WTC11 (cell line): ENCODE measurements around the gene DESI1. TPM values are rescaled to one million over a fixed set of nuclear protein-coding genes. Genes with fewer than 3 reads are reported as not detected.
"Not testable (repeated sequence)": the region's sequence is repeated elsewhere in the genome, so short reads cannot be mapped to it uniquely, and the experiment has no call there.

ENCODE experiments used
- ATAC-seq: fragments of 200-7000 bp; cut with Tn5 transposase; 2 replicates; pipeline ENCODE4 v1.10.0; 2021; ENCODE audit warnings: mild to moderate bottlenecking, moderate library complexity
- CTCF ChIA-PET: fragments of 300-600 bp; sonication (Branson Sonifier 250); formaldehyde crosslinking; loops from one replicate; lab custom pipeline; 2021; ENCODE audit warnings: antibody characterized with exemption; lab: Charles Lee
- POLR2A ChIA-PET: fragments of 350-600 bp; sonication (Branson Sonifier 250); formaldehyde crosslinking; loops from one replicate; lab custom pipeline; 2021; ENCODE audit warnings: antibody characterized with exemption; lab: Charles Lee
- DNase-seq: peaks from one replicate; pipeline ENCODE4 v3.0.0; 2021; ENCODE audit warnings: low spot score
- H3K27ac Mint-ChIP-seq: 2 replicates; pipeline ENCODE4 v1.8.0; 2021; ENCODE audit warnings: mixed read lengths
- H3K27me3 Mint-ChIP-seq: 2 replicates; pipeline ENCODE4 v1.8.0; 2021; ENCODE audit warnings: low read depth, mild to moderate bottlenecking, moderate library complexity, mixed read lengths
- H3K36me3 Mint-ChIP-seq: 2 replicates; pipeline ENCODE4 v1.8.0; 2021; ENCODE audit warnings: mixed read lengths
- H3K4me1 Mint-ChIP-seq: 2 replicates; pipeline ENCODE4 v1.8.0; 2022; ENCODE audit warnings: mixed read lengths
- H3K4me3 Mint-ChIP-seq: 2 replicates; pipeline ENCODE4 v1.8.0; 2021; ENCODE audit warnings: mild to moderate bottlenecking, moderate library complexity, mixed read lengths
- H3K9me3 Mint-ChIP-seq: 2 replicates; pipeline ENCODE4 v1.8.0; 2021; ENCODE audit warnings: mixed read lengths
- ARID4B ChIP-seq: sonication (generic); formaldehyde crosslinking; IDR thresholded peaks from 2 replicates; pipeline ENCODE4 v1.8.0; 2023; ENCODE audit warnings: missing genetic modification reagents, mild to moderate bottlenecking, borderline replicate concordance
- CBFB ChIP-seq: sonication (generic); formaldehyde crosslinking; IDR thresholded peaks from 2 replicates; pipeline ENCODE4 v1.8.1; 2022; ENCODE audit warnings: mild to moderate bottlenecking, low read depth, missing genetic modification reagents
- CDX4 ChIP-seq: fragments of 250-450 bp; sonication (Bioruptor Pico); IDR thresholded peaks from 2 replicates; pipeline ENCODE4 v1.9.0; 2021; ENCODE audit warnings: moderate library complexity, mild to moderate bottlenecking, inconsistent platforms, borderline replicate concordance
- E2F4 ChIP-seq: sonication (generic); formaldehyde crosslinking; IDR thresholded peaks from 2 replicates; pipeline ENCODE4 v1.8.1; 2022; ENCODE audit warnings: low read depth, mild to moderate bottlenecking, moderate library complexity, missing genetic modification reagents, borderline replicate concordance
- NFYB ChIP-seq: sonication (generic); formaldehyde crosslinking; conservative IDR thresholded peaks from 2 replicates; pipeline ENCODE4 v1.8.0; 2022; ENCODE audit warnings: low read depth, missing genetic modification reagents
- PREB ChIP-seq: sonication (generic); formaldehyde crosslinking; IDR thresholded peaks from 2 replicates; pipeline ENCODE4 v1.8.1; 2022; ENCODE audit warnings: mild to moderate bottlenecking, missing genetic modification reagents, moderate library complexity, borderline replicate concordance
- SMAD4 ChIP-seq: sonication (generic); formaldehyde crosslinking; IDR thresholded peaks from 2 replicates; pipeline ENCODE4 v1.8.0; 2022; ENCODE audit warnings: mild to moderate bottlenecking, missing genetic modification reagents
- TP53 ChIP-seq: sonication (generic); formaldehyde crosslinking; IDR thresholded peaks from 2 replicates; pipeline ENCODE4 v1.8.1; 2023; ENCODE audit warnings: mild to moderate bottlenecking, missing genetic modification reagents
- ZNF138 ChIP-seq: sonication (generic); formaldehyde crosslinking; conservative IDR thresholded peaks from 2 replicates; pipeline ENCODE4 v1.8.1; 2022; ENCODE audit warnings: mild to moderate bottlenecking, moderate library complexity, missing genetic modification reagents
- ZNF396 ChIP-seq: fragments of 250-450 bp; sonication (Bioruptor Pico); IDR thresholded peaks from 2 replicates; pipeline ENCODE4 v1.8.0; 2021; ENCODE audit warnings: mild to moderate bottlenecking, moderate library complexity, borderline replicate concordance
- total RNA-seq: library from RNA; stranded (reverse); gene quantifications from 3 replicates; pipeline ENCODE4 v1.2.3, GENCODE V29; 2021

DESI1 gene
- total RNA-seq, 1 experiment from 2014 or later: 32.2 TPM

GRCh38 chr22:41560095-41560471, 60.8 kb downstream of the DESI1 start:
- ChIA-PET POLR2A (interaction anchor here (0.7 to 1.6 kb wide), 5 partner anchors 26 to 114 kb away, joined by 3 to 7 read pairs (median 3); partner anchors contain the start of genes ACO2, PHF5A, PMM1 and TOB2), CTCF (interaction anchor here (0.7 to 2.8 kb wide), 5 partner anchors 18 to 157 kb away, joined by 3 to 10 read pairs (median 4); no protein-coding TSS in a partner anchor)
- no peaks in the 10 kb centered on the region for H3K9me3 Mint-ChIP-seq
- TF ChIP-seq PREB (CRISPR knock-in tag): no peak
- no peak for TF ChIP-seq CBFB (CRISPR knock-in tag)
- no peak for TF ChIP-seq SMAD4 (CRISPR knock-in tag)
- TF ChIP-seq CDX4 (CRISPR knock-in tag): no peak
- TF ChIP-seq E2F4 (CRISPR knock-in tag): no peak
- no peak for TF ChIP-seq ZNF138 (CRISPR knock-in tag)
- TF ChIP-seq TP53 (CRISPR knock-in tag): no peak
- TF ChIP-seq NFYB: no peak
- no peak for TF ChIP-seq ZNF396
- H3K4me1 Mint-ChIP-seq: peaks cover 43% of the 10 kb centered on the region
- H3K4me3 Mint-ChIP-seq: peak overlapping the region; percentile 56; the same call in 1 of the 2 replicates
- ATAC-seq: no peak
- H3K27ac Mint-ChIP-seq: no peak overlapping the region
- DNase-seq: no peak
- H3K36me3 Mint-ChIP-seq: no peaks in the 10 kb centered on the region
- H3K27me3 Mint-ChIP-seq: no peaks in the 10 kb centered on the region

GRCh38 chr22:41558241-41558630, 62.6 kb downstream of the DESI1 start:
- not testable (repeated sequence) for H3K27me3 Mint-ChIP-seq
- POLR2A ChIA-PET: interaction anchor here (0.6 kb wide), 1 partner anchor 195 kb away, joined by 3 read pairs; no protein-coding TSS in a partner anchor
- CTCF ChIA-PET: interaction anchor here (1.0 to 2.8 kb wide), 10 partner anchors 11 to 154 kb away, joined by 3 to 23 read pairs (median 9); partner anchors contain the start of genes PMM1 and POLR3H

GRCh38 chr22:41557401-41558240, 63.2 kb downstream of the DESI1 start:
- Mint-ChIP-seq H3K4me3 (no peak overlapping the region), H3K27ac (no peak overlapping the region; the same call in 1 of the 2 replicates), H3K36me3 (no peaks in the 10 kb centered on the region), H3K27me3 (no peaks in the 10 kb centered on the region), H3K9me3 (no peaks in the 10 kb centered on the region), H3K4me1 (peaks cover 37% of the 10 kb centered on the region)
- TF ChIP-seq NFYB: peak; percentile 24; the same call in 1 of the 2 replicates
- TF ChIP-seq ARID4B (CRISPR knock-in tag): no peak
- peak; percentile 16; the same call in 1 of the 2 replicates for ATAC-seq
- CTCF ChIA-PET: interaction anchor here (0.5 to 2.8 kb wide), 14 partner anchors 9 to 154 kb away, joined by 3 to 23 read pairs (median 6); partner anchors contain the start of genes DESI1, PMM1, POLR3H and XRCC6
- DNase-seq: peak; percentile 39
- POLR2A ChIA-PET: interaction anchor here (0.6 to 0.8 kb wide), 2 partner anchors 32 to 195 kb away, joined by 3 to 6 read pairs; partner anchors contain the start of gene PMM1

More at GRCh38 chr22:41558241-41558630, 62.6 kb downstream of the DESI1 start:
- not testable (repeated sequence) for H3K36me3 Mint-ChIP-seq, H3K9me3 Mint-ChIP-seq, H3K27ac Mint-ChIP-seq, H3K4me3 Mint-ChIP-seq, ATAC-seq, DNase-seq
- peaks cover 42% of the 10 kb centered on the region for H3K4me1 Mint-ChIP-seq
